Lung (tissue), 12 donors: ENCODE data around the gene EHD3. TPM values are rescaled to one million over a fixed set of nuclear protein-coding genes. Genes with fewer than 3 reads are reported as not detected.

Experiments used
- ATAC-seq: fragments of 200-7000 bp; cut with Tn5 transposase; one replicate; pipeline ENCODE4 v1.9.1; 2020; ENCODE audit warnings: moderate number of reproducible peaks; ENCODE audit not compliant: insufficient read depth, low FRiP score
- DNase-seq, 3 donors: peaks; one replicate each; pipeline ENCODE4 v3.0.0-alpha.2; 2013 to 2017
- H3K27ac ChIP-seq, 2 donors: one replicate each; pipeline ENCODE4 v1.5.1; 2013; ENCODE audit warnings: mild to moderate bottlenecking in 2 of 2, moderate library complexity in 2 of 2, control low read depth in 1 of 2, inconsistent platforms in 1 of 2, low read depth in 1 of 2, low read length in 1 of 2
- H3K27me3 ChIP-seq, 3 donors: one replicate each; pipeline ENCODE4 v1.5.1; 2013; ENCODE audit warnings: low read length in 2 of 3; ENCODE audit not compliant: control insufficient read depth in 3 of 3, insufficient read depth in 3 of 3
- H3K36me3 ChIP-seq, 4 donors: one replicate each; pipeline ENCODE4 v1.5.1; 2013; ENCODE audit warnings: low read length in 4 of 4, mild to moderate bottlenecking in 1 of 4, moderate library complexity in 1 of 4; ENCODE audit not compliant: control insufficient read depth in 4 of 4, insufficient read depth in 4 of 4
- H3K4me1 ChIP-seq, 5 donors: one replicate each; pipeline ENCODE4 v1.5.1; 2013; ENCODE audit warnings: low read length in 5 of 5, mild to moderate bottlenecking in 2 of 5, moderate library complexity in 1 of 5; ENCODE audit not compliant: control insufficient read depth in 5 of 5, insufficient read depth in 5 of 5
- H3K4me3 ChIP-seq: one replicate; pipeline ENCODE4 v1.5.1; 2013; ENCODE audit warnings: mild to moderate bottlenecking, control low read depth, moderate library complexity
- H3K9ac ChIP-seq, 2 donors: one replicate each; pipeline ENCODE4 v1.5.1; 2013; ENCODE audit warnings: low read length in 2 of 2, control low read depth in 1 of 2; ENCODE audit not compliant: insufficient read depth in 1 of 2
- H3K9me3 ChIP-seq, 4 donors: one replicate each; pipeline ENCODE4 v1.5.1; 2013; ENCODE audit warnings: low read length in 3 of 4, mild to moderate bottlenecking in 1 of 4, moderate library complexity in 1 of 4; ENCODE audit not compliant: control insufficient read depth in 4 of 4, insufficient read depth in 3 of 4
- CTCF ChIP-seq: IDR thresholded peaks from 2 replicates; pipeline ENCODE4 v1.5.1; 2012; ENCODE audit warnings: mild to moderate bottlenecking; ENCODE audit errors: control extremely low read depth, extremely low read depth
- whole genome bisulfite sequencing, 2 donors: extraction: QIAGEN DNeasy Blood & Tissue Kit; methylation state at CpG; one replicate each; pipeline ENCODE4 v1.1.7; 2013; 5-methylcytosine and 5-hydroxymethylcytosine counted together
- polyA plus RNA-seq, 2 donors: library from polyadenylated mRNA; stranded (reverse); fragments of 200-250 nt; gene quantifications; one replicate each; pipeline ENCODE4 v1.2.1, GENCODE V29; 2013
- total RNA-seq, 2 donors: library from RNA; depleted of rRNA in 1 of 2; stranded (reverse); fragments of >200 nt in 1 of 2; gene quantifications; one replicate each; pipeline ENCODE4 v1.2.1, GENCODE V29; 2014 to 2021
- donor health status: control.
- donor health status: control.
- donor health status: Bipolar disorder and iron deficiency.
- donor health status: healthy.
- donor health status: DM: yes; HTN: yes; CAD: no.

The EHD3 gene
- total and polyA plus RNA-seq, 4 donors, result 1.5 to 9.5 (median 5.1) TPM

GRCh38 chr2:31284107-31284506 lies 50.2 kb downstream of the EHD3 start:
- DNase-seq (no peak), ATAC-seq (no peak)
- Histone ChIP-seq H3K27ac (no peak overlapping the region), H3K4me1 (peaks cover 0 to 7% (median 0%) of the 10 kb centered on the region in 5 donors), H3K36me3 (no peaks in the 10 kb centered on the region), H3K4me3 (no peak overlapping the region), H3K27me3 (no peaks in the 10 kb centered on the region), H3K9me3 (no peaks in the 10 kb centered on the region), H3K9ac (no peak overlapping the region)
- WGBS, 2 donors, result 82 to 88% methylated on average over 2 of the region's 2 CpGs
- no peak for TF ChIP-seq CTCF

GRCh38 chr2:31286230-31286629 lies 52.3 kb downstream of the EHD3 start:
- ATAC-seq, result no peak
- H3K4me3 ChIP-seq, result no peak overlapping the region
- no peak for TF ChIP-seq CTCF
- no peaks in the 10 kb centered on the region for H3K27me3 ChIP-seq
- H3K4me1 ChIP-seq, result peaks cover 0 to 7% (median 0%) of the 10 kb centered on the region in 5 donors
- no peak overlapping the region for H3K27ac ChIP-seq
- H3K9me3 ChIP-seq, result no peaks in the 10 kb centered on the region
- WGBS, 2 donors, result 58 to 63% methylated on average over 4 of the region's 4 CpGs
- no peak for DNase-seq
- no peak overlapping the region for H3K9ac ChIP-seq
- no peaks in the 10 kb centered on the region for H3K36me3 ChIP-seq

- Histone ChIP-seq H3K4me1 (peaks cover 0 to 7% (median 0%) of the 10 kb centered on the region in 5 donors), H3K4me3 (no peak overlapping the region), H3K9ac (no peak overlapping the region), H3K27ac (no peak overlapping the region), H3K9me3 (no peaks in the 10 kb centered on the region), H3K27me3 (no peaks in the 10 kb centered on the region), H3K36me3 (no peaks in the 10 kb centered on the region)
- WGBS, 2 donors, result 69 to 75% methylated on average over 5 of the region's 5 CpGs
- TF ChIP-seq CTCF, result no peak
- ATAC-seq, result no peak
- no peak for DNase-seq
Measured at GRCh38 chr2:31286961-31287550, 53.1 kb downstream of the EHD3 start.

- H3K27ac ChIP-seq, result no peak overlapping the region
- DNase-seq (no peak), ATAC-seq (no peak)
- no peak overlapping the region for H3K9ac ChIP-seq
- no peaks in the 10 kb centered on the region for H3K27me3 ChIP-seq
- peaks cover 0 to 7% (median 0%) of the 10 kb centered on the region in 5 donors for H3K4me1 ChIP-seq
- no peak for TF ChIP-seq CTCF
- no peak overlapping the region for H3K4me3 ChIP-seq
- H3K9me3 ChIP-seq, result no peaks in the 10 kb centered on the region
- no peaks in the 10 kb centered on the region for H3K36me3 ChIP-seq
- WGBS, 2 donors, result 29 to 50% methylated on average over 2 of the region's 2 CpGs
Measured at GRCh38 chr2:31287654-31288053, 53.7 kb downstream of the EHD3 start.
